ENCODE results near the gene RNF224.

The RNF224 gene

GRCh38 chr9:137192448-137192780, 34.9 kb upstream of the RNF224 start:
- DNase-seq (ENCODE audit: low read depth) = no peak

- DNase-seq (ENCODE audit: low read depth) = no peak
These were observed 34.4 kb upstream of the RNF224 start for GRCh38 chr9:137192859-137193258.

- DNase-seq (ENCODE audit: low read depth) = no peak
These were observed 33.5 kb upstream of the RNF224 start for GRCh38 chr9:137193771-137194170.

GRCh38 chr9:137194388-137194787, 32.9 kb upstream of the RNF224 start:
- no peak for DNase-seq (ENCODE audit: low read depth)

GRCh38 chr9:137194909-137195308, 32.4 kb upstream of the RNF224 start:
- no peak for DNase-seq (ENCODE audit: low read depth)

GRCh38 chr9:137195525-137196220, 31.6 kb upstream of the RNF224 start:
- no peak for DNase-seq (ENCODE audit: low read depth)

- no peak for DNase-seq (ENCODE audit: low read depth)
These were observed 29.0 kb upstream of the RNF224 start for GRCh38 chr9:137198051-137198901.

GRCh38 chr9:137198902-137199283, 28.4 kb upstream of the RNF224 start:
- DNase-seq (ENCODE audit: low read depth) = no peak

GRCh38 chr9:137199411-137200121, 27.7 kb upstream of the RNF224 start:
- DNase-seq (ENCODE audit: low read depth) = no peak

GRCh38 chr9:137200311-137201204, 26.7 kb upstream of the RNF224 start, which contains the start of gene TPRN:
Gene TPRN, minus strand, starts transcription at chr9:137200741. Its CDS starts 30 bp downstream, at chr9:137200711.
- DNase-seq (ENCODE audit: low read depth) = peak; percentile 90

- no peak for DNase-seq (ENCODE audit: low read depth)
These were observed 26.0 kb upstream of the RNF224 start for GRCh38 chr9:137201205-137201868.

- no peak for DNase-seq (ENCODE audit: low read depth)
These were observed 24.3 kb upstream of the RNF224 start for GRCh38 chr9:137202966-137203365.

GRCh38 chr9:137204731-137205125, 22.6 kb upstream of the RNF224 start:
- DNase-seq (ENCODE audit: low read depth) = no peak

GRCh38 chr9:137205126-137206069, 21.9 kb upstream of the RNF224 start, which contains the start of the genes NDOR1 and TMEM203:
Gene NDOR1, plus strand, starts transcription at chr9:137205700. Its CDS starts 78 bp downstream, at chr9:137205778.
Gene TMEM203, minus strand, starts transcription at chr9:137205648. Its CDS starts 234 bp downstream, at chr9:137205414.
- no peak for DNase-seq (ENCODE audit: low read depth)

GRCh38 chr9:137206602-137207001, 20.7 kb upstream of the RNF224 start:
- no peak for DNase-seq (ENCODE audit: low read depth)

- no peak for DNase-seq (ENCODE audit: low read depth)
These were observed 15.8 kb upstream of the RNF224 start for GRCh38 chr9:137211532-137211931.

- no peak for DNase-seq (ENCODE audit: low read depth)
These were observed 14.8 kb upstream of the RNF224 start for GRCh38 chr9:137212520-137212919.

GRCh38 chr9:137213160-137214060, 13.9 kb upstream of the RNF224 start:
- DNase-seq (ENCODE audit: low read depth) = no peak

GRCh38 chr9:137214620-137215019, 12.7 kb upstream of the RNF224 start:
- no peak for DNase-seq (ENCODE audit: low read depth)
